A549 (cell line): ENCODE results near the gene PHIP.

ENCODE experiments used
- BHLHE40 ChIP-seq: IDR thresholded peaks from 2 replicates; pipeline ENCODE4 v1.6.1; 2012; ENCODE audit warnings: low read depth, low read length, inconsistent platforms
- CBX2 ChIP-seq: fragments of 200-600 bp; sonication (generic); IDR thresholded peaks from 2 replicates; pipeline ENCODE4 v1.6.1; 2016; ENCODE audit warnings: low read depth, mild to moderate bottlenecking, borderline replicate concordance
- CBX8 ChIP-seq: fragments of 200-600 bp; sonication (generic); IDR thresholded peaks from 2 replicates; pipeline ENCODE4 v1.6.1; 2016
- CTCF ChIP-seq: fragments of >200 bp; sonication (Bioruptor Twin); formaldehyde crosslinking; IDR thresholded peaks from 3 replicates; pipeline ENCODE4 v1.5.1; 2016
- KDM1A ChIP-seq: fragments of 200-600 bp; sonication (generic); IDR thresholded peaks from 2 replicates; pipeline ENCODE4 v1.6.1; 2016; ENCODE audit warnings: low read depth, mild to moderate bottlenecking
- KDM5A ChIP-seq: fragments of 200-600 bp; sonication (generic); IDR thresholded peaks from 2 replicates; pipeline ENCODE4 v1.6.1; 2016; ENCODE audit warnings: antibody characterized with exemption, mild to moderate bottlenecking
- MAX ChIP-seq: IDR thresholded peaks from 2 replicates; pipeline ENCODE4 v1.6.1; 2012
- POLR2A ChIP-seq: IDR thresholded peaks from 2 replicates; pipeline ENCODE4 v1.6.1; 2012; ENCODE audit warnings: mild to moderate bottlenecking, low read length
- POLR2AphosphoS2 ChIP-seq: conservative IDR thresholded peaks from 2 replicates; pipeline ENCODE4 v1.6.1; 2012; ENCODE audit warnings: low read length, improper control_type of control experiment, inconsistent platforms
- RARB ChIP-seq: fragments of 250-450 bp; sonication (Bioruptor Pico); IDR thresholded peaks from 2 replicates; pipeline ENCODE4 v1.8.0; 2021; ENCODE audit warnings: mild to moderate bottlenecking, moderate library complexity
- SMC3 ChIP-seq: fragments of >200 bp; sonication (Bioruptor Twin); formaldehyde crosslinking; IDR thresholded peaks from 3 replicates; pipeline ENCODE4 v1.6.1; 2018; ENCODE audit warnings: inconsistent platforms
- TF ChIP-seq, protein P1 (sequence below): fragments of 200-600 bp; sonication (generic); IDR thresholded peaks from 2 replicates; pipeline ENCODE4 v1.6.1; 2016; ENCODE audit warnings: antibody characterized with exemption, mild to moderate bottlenecking, moderate library complexity
- TF ChIP-seq, protein P2 (sequence below): fragments of 450-650 bp; IDR thresholded peaks from 2 replicates; pipeline ENCODE4 v1.6.1; 2014; ENCODE audit warnings: antibody characterized with exemption

- TF ChIP-seq RARB (CRISPR knock-in tag), result no peak
- TF ChIP-seq CTCF, result no peak
- no peak for TF ChIP-seq SMC3
- no peak for TF ChIP-seq POLR2A
- TF ChIP-seq MAX, result no peak
- no peak for TF ChIP-seq POLR2AphosphoS2
- TF ChIP-seq, protein P1, sequence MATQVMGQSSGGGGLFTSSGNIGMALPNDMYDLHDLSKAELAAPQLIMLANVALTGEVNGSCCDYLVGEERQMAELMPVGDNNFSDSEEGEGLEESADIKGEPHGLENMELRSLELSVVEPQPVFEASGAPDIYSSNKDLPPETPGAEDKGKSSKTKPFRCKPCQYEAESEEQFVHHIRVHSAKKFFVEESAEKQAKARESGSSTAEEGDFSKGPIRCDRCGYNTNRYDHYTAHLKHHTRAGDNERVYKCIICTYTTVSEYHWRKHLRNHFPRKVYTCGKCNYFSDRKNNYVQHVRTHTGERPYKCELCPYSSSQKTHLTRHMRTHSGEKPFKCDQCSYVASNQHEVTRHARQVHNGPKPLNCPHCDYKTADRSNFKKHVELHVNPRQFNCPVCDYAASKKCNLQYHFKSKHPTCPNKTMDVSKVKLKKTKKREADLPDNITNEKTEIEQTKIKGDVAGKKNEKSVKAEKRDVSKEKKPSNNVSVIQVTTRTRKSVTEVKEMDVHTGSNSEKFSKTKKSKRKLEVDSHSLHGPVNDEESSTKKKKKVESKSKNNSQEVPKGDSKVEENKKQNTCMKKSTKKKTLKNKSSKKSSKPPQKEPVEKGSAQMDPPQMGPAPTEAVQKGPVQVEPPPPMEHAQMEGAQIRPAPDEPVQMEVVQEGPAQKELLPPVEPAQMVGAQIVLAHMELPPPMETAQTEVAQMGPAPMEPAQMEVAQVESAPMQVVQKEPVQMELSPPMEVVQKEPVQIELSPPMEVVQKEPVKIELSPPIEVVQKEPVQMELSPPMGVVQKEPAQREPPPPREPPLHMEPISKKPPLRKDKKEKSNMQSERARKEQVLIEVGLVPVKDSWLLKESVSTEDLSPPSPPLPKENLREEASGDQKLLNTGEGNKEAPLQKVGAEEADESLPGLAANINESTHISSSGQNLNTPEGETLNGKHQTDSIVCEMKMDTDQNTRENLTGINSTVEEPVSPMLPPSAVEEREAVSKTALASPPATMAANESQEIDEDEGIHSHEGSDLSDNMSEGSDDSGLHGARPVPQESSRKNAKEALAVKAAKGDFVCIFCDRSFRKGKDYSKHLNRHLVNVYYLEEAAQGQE, result no peak
- TF ChIP-seq, protein P2, sequence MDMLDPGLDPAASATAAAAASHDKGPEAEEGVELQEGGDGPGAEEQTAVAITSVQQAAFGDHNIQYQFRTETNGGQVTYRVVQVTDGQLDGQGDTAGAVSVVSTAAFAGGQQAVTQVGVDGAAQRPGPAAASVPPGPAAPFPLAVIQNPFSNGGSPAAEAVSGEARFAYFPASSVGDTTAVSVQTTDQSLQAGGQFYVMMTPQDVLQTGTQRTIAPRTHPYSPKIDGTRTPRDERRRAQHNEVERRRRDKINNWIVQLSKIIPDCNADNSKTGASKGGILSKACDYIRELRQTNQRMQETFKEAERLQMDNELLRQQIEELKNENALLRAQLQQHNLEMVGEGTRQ, result no peak
- TF ChIP-seq CBX2, result no peak
- TF ChIP-seq CBX8, result no peak
- no peak for TF ChIP-seq KDM1A
- no peak for TF ChIP-seq BHLHE40
- no peak for TF ChIP-seq KDM5A
Observed at GRCh38 chr6:79042799-79043126, 35.3 kb downstream of the PHIP start.
